ENCODE measurements around the gene AQP3.
"Not testable (repeated sequence)": the region's sequence is repeated elsewhere in the genome, so short reads cannot be mapped to it uniquely, and the experiment has no call there.

Gene AQP3

GRCh38 chr9:33464045-33464636 lies 16.7 kb upstream of the AQP3 start:
- DNase-seq (ENCODE audit: low read depth), result no peak

- DNase-seq (ENCODE audit: low read depth), result no peak
Measured at GRCh38 chr9:33463151-33463550, 15.8 kb upstream of the AQP3 start.

GRCh38 chr9:33461492-33461891 lies 14.1 kb upstream of the AQP3 start:
- DNase-seq (ENCODE audit: low read depth), result no peak

GRCh38 chr9:33460854-33461253 lies 13.5 kb upstream of the AQP3 start:
- no peak for DNase-seq (ENCODE audit: low read depth)

GRCh38 chr9:33459115-33459514 lies 11.7 kb upstream of the AQP3 start:
- no peak for DNase-seq (ENCODE audit: low read depth)

GRCh38 chr9:33458444-33458843 lies 11.1 kb upstream of the AQP3 start:
- DNase-seq (ENCODE audit: low read depth), result no peak

- DNase-seq (ENCODE audit: low read depth), result no peak
Measured at GRCh38 chr9:33455945-33456344, 8.6 kb upstream of the AQP3 start.

GRCh38 chr9:33455456-33455855 lies 8.1 kb upstream of the AQP3 start:
- DNase-seq (ENCODE audit: low read depth), result not testable (repeated sequence)

- DNase-seq (ENCODE audit: low read depth), result not testable (repeated sequence)
Measured at GRCh38 chr9:33454661-33455026, 7.3 kb upstream of the AQP3 start.

GRCh38 chr9:33453999-33454660 lies 6.7 kb upstream of the AQP3 start:
- DNase-seq (ENCODE audit: low read depth), result no peak

- DNase-seq (ENCODE audit: low read depth), result no peak
Measured at GRCh38 chr9:33453286-33453860, 6.0 kb upstream of the AQP3 start.

- peak; percentile 42 for DNase-seq (ENCODE audit: low read depth)
Measured at GRCh38 chr9:33452828-33453271, 5.5 kb upstream of the AQP3 start.

- DNase-seq (ENCODE audit: low read depth), result no peak
Measured at GRCh38 chr9:33450621-33451146, 3.3 kb upstream of the AQP3 start.

GRCh38 chr9:33449715-33450114 lies 2.3 kb upstream of the AQP3 start:
- DNase-seq (ENCODE audit: low read depth), result no peak

GRCh38 chr9:33447799-33448553 lies 583 bp upstream of the AQP3 start:
- no peak for DNase-seq (ENCODE audit: low read depth)

- DNase-seq (ENCODE audit: low read depth), result no peak
Measured at GRCh38 chr9:33446240-33446945, 1.0 kb downstream of the AQP3 start.

- no peak for DNase-seq (ENCODE audit: low read depth)
Measured at GRCh38 chr9:33445389-33446239, 1.8 kb downstream of the AQP3 start.

- DNase-seq (ENCODE audit: low read depth), result no peak
Measured at GRCh38 chr9:33443464-33444154, 3.8 kb downstream of the AQP3 start.

- DNase-seq (ENCODE audit: low read depth), result no peak
Measured at GRCh38 chr9:33443047-33443446, 4.3 kb downstream of the AQP3 start.

- DNase-seq (ENCODE audit: low read depth), result no peak
Measured at GRCh38 chr9:33442125-33442524, 5.3 kb downstream of the AQP3 start.

- no peak for DNase-seq (ENCODE audit: low read depth)
Measured at GRCh38 chr9:33440609-33441008, 6.8 kb downstream of the AQP3 start.
